ENCODE results near the gene MPHOSPH10. TPM values are rescaled to one million over a fixed set of nuclear protein-coding genes. Genes with fewer than 3 reads are reported as not detected.

MPHOSPH10 gene
- total and polyA plus RNA-seq, 8 donors, result 11.6 to 22.5 (median 14.5) TPM

DNA sequence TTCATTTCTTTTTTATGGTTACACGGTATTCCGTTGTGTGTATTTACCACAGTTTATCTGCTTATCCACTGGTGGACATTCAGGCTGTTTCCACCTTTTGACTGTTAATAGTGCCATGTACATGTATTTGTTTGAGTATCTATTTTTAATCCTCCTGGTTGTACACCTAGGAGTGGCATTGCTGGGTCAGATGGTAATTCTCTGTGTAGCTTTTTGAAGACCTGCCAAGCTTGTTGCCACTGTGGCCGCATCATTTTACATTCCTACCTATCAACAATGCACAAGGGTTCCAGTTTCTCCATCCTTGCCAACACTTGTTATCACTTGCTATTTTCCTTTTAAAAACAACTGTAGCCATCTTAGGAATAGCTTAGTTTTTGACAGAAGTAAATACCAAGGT lies 13.3 kb downstream of the MPHOSPH10 start:
- FAIRE-seq (no peak), ATAC-seq (no peak), DNase-seq (no peak)
- Histone ChIP-seq H3K27ac (no peak overlapping the region), H3K4me1 (no peaks in the 10 kb centered on the region), H3K27me3 (no peaks in the 10 kb centered on the region), H3K4me3 (no peak overlapping the region), H3K9me3 (no peaks in the 10 kb centered on the region), H3K36me3 (peaks cover 9 to 92% (median 45%) of the 10 kb centered on the region in 3 donors)
- intact Hi-C loops (cut with DNase I), result no loop called here
- no peak for TF ChIP-seq CTCF (IDR thresholded peaks at IDR 0.05)
- 89 to 90% methylated on average over 3 of the region's 3 CpGs for WGBS, 2 donors

DNA sequence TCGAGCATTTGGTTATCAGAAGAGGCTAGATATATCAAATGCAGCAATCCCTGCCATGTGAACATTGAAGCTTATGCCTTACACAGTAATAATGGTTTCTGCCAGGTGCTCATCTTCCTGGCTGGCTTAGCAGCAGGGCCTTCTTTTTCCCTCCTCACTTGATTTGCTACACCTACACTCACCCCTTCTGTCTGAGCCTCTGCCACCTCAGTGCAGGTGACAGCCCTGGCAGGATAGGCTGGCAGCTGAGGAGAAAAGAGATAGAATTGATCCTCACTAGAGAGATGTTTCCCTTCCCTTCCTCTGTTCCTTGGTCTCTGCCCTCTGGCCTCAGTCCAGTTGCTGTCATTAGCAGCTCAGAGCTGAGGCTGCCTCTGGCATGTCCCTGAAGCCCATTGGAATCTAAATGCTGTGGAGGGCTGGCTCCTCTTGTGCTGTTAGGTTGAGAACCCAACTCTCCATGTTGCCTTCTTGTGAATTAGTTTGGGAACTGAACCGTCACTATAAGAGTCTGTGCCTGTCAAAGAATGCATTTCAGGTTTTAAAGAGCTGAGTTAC lies 18.2 kb downstream of the MPHOSPH10 start:
- no peak overlapping the region for H3K27ac ChIP-seq
- intact Hi-C loops (cut with DNase I), result no loop called here
- no peaks in the 10 kb centered on the region for H3K9me3 ChIP-seq
- no peak overlapping the region for H3K4me3 ChIP-seq
- H3K36me3 ChIP-seq, result peaks cover 6 to 60% (median 31%) of the 10 kb centered on the region in 3 donors
- 74 to 86% methylated on average over 2 of the region's 2 CpGs for WGBS, 2 donors
- no peaks in the 10 kb centered on the region for H3K27me3 ChIP-seq
- no peaks in the 10 kb centered on the region for H3K4me1 ChIP-seq
- DNase-seq (no peak), ATAC-seq (no peak), FAIRE-seq (no peak)
- TF ChIP-seq CTCF (IDR thresholded peaks at IDR 0.05), result no peak

DNA sequence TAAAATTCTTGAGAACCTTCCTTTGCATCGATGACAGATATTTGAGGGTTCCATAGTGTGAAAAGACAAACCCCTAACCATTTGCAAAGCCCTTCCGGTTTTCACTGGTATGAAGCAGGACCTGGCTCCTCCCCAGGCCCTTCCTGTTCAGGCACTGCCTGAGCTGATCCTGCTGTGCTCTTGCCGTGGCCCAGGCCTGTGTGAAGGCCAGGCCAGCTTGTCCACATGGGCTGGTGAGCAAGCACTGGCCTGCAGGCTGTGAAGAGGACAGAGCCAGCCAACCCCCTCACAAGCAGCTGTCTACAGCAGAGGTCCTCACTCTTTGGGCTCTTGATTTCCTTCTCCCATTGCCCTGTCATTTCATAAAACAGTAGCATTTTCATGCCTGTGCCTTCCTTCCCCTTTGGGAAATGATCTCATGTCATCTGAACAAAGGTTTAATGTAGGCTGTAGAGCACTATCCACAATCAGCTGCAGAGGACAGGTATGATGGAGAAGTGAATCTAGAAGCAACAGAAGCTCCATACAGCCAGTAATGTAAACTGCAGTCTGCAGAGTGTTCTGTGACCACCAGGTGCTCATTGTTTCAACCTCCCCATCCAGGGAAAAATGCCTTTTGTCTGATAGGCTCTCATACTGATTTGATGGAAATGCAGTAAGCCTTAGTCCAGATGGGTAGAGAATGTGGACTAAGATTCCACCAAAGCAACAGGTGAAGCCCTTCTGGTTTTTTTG lies 19.8 kb downstream of the MPHOSPH10 start:
- FAIRE-seq, result no peak
- H3K9me3 ChIP-seq, result no peaks in the 10 kb centered on the region
- no peak overlapping the region for H3K27ac ChIP-seq
- ATAC-seq, result no peak
- no peak for DNase-seq
- intact Hi-C loops (cut with DNase I), result loop anchor here in 1 of 3 donors (10.0 kb wide), 1 partner anchor 355 kb away; no protein-coding TSS in a partner anchor
- no peaks in the 10 kb centered on the region for H3K4me1 ChIP-seq
- no peak overlapping the region for H3K4me3 ChIP-seq
- peaks cover 0 to 44% (median 23%) of the 10 kb centered on the region in 3 donors for H3K36me3 ChIP-seq
- 64% methylated on average over 3 of the region's 3 CpGs for WGBS, 2 donors
- no peak for TF ChIP-seq CTCF (IDR thresholded peaks at IDR 0.05)
- no peaks in the 10 kb centered on the region for H3K27me3 ChIP-seq

DNA sequence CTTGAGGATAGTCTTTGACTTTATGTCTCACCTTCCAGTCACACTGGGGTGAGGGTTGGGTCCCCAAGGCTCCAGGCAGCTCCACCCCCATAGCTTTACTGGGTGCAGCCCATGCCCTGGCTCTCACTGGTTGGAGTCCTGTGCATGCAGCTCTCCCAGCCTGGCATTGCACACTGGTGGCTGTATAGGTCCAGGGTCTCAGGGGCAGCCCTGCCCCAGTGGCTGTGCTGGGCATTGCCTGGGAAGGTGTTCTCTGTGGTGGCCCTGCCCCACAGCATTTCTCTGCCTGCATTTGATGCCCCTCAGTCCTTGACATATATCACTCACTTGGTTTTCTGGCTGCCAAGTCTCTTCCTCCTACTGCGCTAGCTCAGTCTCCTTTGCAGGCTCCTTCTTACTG lies 21.2 kb downstream of the MPHOSPH10 start:
- Histone ChIP-seq H3K36me3 (peaks cover 0 to 30% (median 12%) of the 10 kb centered on the region in 3 donors), H3K27ac (no peak overlapping the region), H3K4me3 (no peak overlapping the region), H3K9me3 (no peaks in the 10 kb centered on the region), H3K4me1 (no peaks in the 10 kb centered on the region), H3K27me3 (no peaks in the 10 kb centered on the region)
- 90 to 100% methylated on average over 1 of the region's 1 CpG for WGBS, 2 donors
- ATAC-seq (peak in 1 of 4 donors; percentile 34), FAIRE-seq (no peak), DNase-seq (no peak)
- TF ChIP-seq CTCF (IDR thresholded peaks at IDR 0.05), result no peak
- intact Hi-C loops (cut with DNase I), result loop anchor here in 1 of 3 donors (10.0 kb wide), 1 partner anchor 353 kb away; no protein-coding TSS in a partner anchor
